ENCODE results near the gene EIF5. TPM values are rescaled to one million over a fixed set of nuclear protein-coding genes. Genes with fewer than 3 reads are reported as not detected.

Gene EIF5
- total and polyA plus RNA-seq, 2 of the 8 experiments (the other 6 are each of a cell fraction or from before 2014, with no cell fraction given) = 179 to 323 TPM

DNA sequence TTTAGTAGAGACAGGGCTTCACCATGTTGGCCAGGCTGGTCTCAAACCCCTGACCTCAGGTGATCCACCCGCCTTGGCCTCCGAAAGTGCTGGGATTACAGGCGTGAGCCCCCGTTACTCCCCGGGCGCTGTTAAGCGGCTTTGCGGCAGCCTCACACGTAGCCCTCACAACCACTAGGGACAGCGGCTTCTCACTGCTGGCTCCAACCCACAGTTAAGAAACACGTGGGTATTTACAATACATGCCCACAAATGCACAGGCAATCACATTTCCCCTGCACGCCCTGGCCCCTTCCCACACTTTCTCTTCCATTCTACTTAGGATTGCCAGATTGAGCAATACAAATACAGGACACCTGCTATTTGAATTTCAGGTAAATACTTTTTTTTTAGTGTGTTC lies 37.0 kb upstream of the EIF5 start:
- H3K27me3 ChIP-seq (replicated peaks in 1 of 4; ENCODE audit: control insufficient read depth in 3 of 4, extremely low read depth in 1 of 4, insufficient read depth in 3 of 4, low read length in 3 of 4) = no peaks in the 10 kb centered on the region

More for the DNA sequence above, 37.0 kb upstream of the EIF5 start:
- H4K8ac ChIP-seq (ENCODE audit: extremely low read depth, insufficient read depth, low read length) = no peak overlapping the region
- no peak overlapping the region for H2BK15ac ChIP-seq (ENCODE audit: low read length)
- no peak overlapping the region for H4K91ac ChIP-seq (replicated peaks; ENCODE audit: insufficient read length, low read length)
- no peaks in the 10 kb centered on the region for H3K9me3 ChIP-seq (ENCODE audit: insufficient read depth in 2 of 2, low read depth in 1 of 2, low read length in 1 of 2)
- no peaks in the 10 kb centered on the region for H3K79me1 ChIP-seq (ENCODE audit: low read depth, low read length)
- ChIA-PET POLR2A (ENCODE audit: partially characterized antibody) (interaction anchor here (4.3 kb wide), 1 partner anchor 38 kb away, joined by 22 read pairs; the partner anchor contains the start of gene EIF5), CTCF (ENCODE audit: partially characterized antibody) (interaction anchor here (1.0 to 7.8 kb wide), 3 partner anchors 15 to 194 kb away, joined by 3 to 128 read pairs (median 4); no protein-coding TSS in a partner anchor)
- H2AK5ac ChIP-seq (ENCODE audit: low read depth, low read length) = no peak overlapping the region
- H2BK12ac ChIP-seq (ENCODE audit: low read depth, low read length) = no peak overlapping the region
- H2BK5ac ChIP-seq (ENCODE audit: low read depth, low read length) = no peak overlapping the region
- no peaks in the 10 kb centered on the region for H3K79me2 ChIP-seq (ENCODE audit: control insufficient read depth in 1 of 2, insufficient read depth in 2 of 2, low read length in 2 of 2)
- H3K23ac ChIP-seq (ENCODE audit: insufficient read length) = no peak overlapping the region
- no peak overlapping the region for H3K9ac ChIP-seq (replicated peaks in 1 of 4; ENCODE audit: extremely low read depth in 1 of 4, low read depth in 3 of 4, low read length in 3 of 4)
- H3K56ac ChIP-seq (replicated peaks; ENCODE audit: insufficient read length, low read depth, low read length) = no peak overlapping the region
- H3K4me1 ChIP-seq (replicated peaks in 1 of 4; ENCODE audit: control insufficient read depth in 3 of 4, insufficient read depth in 4 of 4, low read length in 3 of 4) = no peaks in the 10 kb centered on the region
- WGBS, 2 experiments (ENCODE audit: extremely low coverage in 1 of 2, insufficient coverage in 1 of 2, insufficient read length in 1 of 2, insufficient replicate concordance in 2 of 2, low coverage in 1 of 2, low lambda C conversion rate in 2 of 2, missing lambda C conversion rate in 1 of 2) = 80% methylated on average over 12 of the region's 12 CpGs; no CpG with 5 or more reads in 1 of the 2 experiments
- no peak overlapping the region for H4K5ac ChIP-seq (ENCODE audit: insufficient read length, low read depth, low read length)
- H2BK120ac ChIP-seq (replicated peaks; ENCODE audit: low read depth, low read length) = no peak overlapping the region
- no peak for DNase-seq (ENCODE audit: low read depth in 1 of 2, low spot score in 2 of 2)
- H3K4me2 ChIP-seq (ENCODE audit: insufficient read depth in 1 of 2, low read depth in 2 of 2, low read length in 2 of 2) = no peak overlapping the region
- no peak overlapping the region for H3K27ac ChIP-seq (ENCODE audit: low read depth, low read length)
- H3K18ac ChIP-seq (ENCODE audit: extremely low read depth, low read length) = no peak overlapping the region
- no peak overlapping the region for H3K14ac ChIP-seq (ENCODE audit: insufficient read length)
- H3K36me3 ChIP-seq (ENCODE audit: control insufficient read depth in 2 of 4, insufficient read depth in 4 of 4, low read length in 3 of 4) = no peaks in the 10 kb centered on the region
- no peaks in the 10 kb centered on the region for H3K23me2 ChIP-seq (ENCODE audit: low read depth, low read length)
- no peak for FAIRE-seq
- H2AFZ ChIP-seq (ENCODE audit: low read length) = no peak overlapping the region
- H4K20me1 ChIP-seq (replicated peaks in 1 of 2; ENCODE audit: control insufficient read depth in 1 of 2, insufficient read depth in 2 of 2, low read length in 2 of 2) = no peaks in the 10 kb centered on the region
- no peak overlapping the region for H2BK20ac ChIP-seq (ENCODE audit: low read length)
- TF ChIP-seq RNF2 (IDR thresholded peaks at IDR 0.05; ENCODE audit: borderline replicate concordance, low read depth, low read length, missing control alignments, poor library complexity, severe bottlenecking) = no peak
- TF ChIP-seq RAD21 (IDR thresholded peaks at IDR 0.05 in 1 of 2, conservative IDR thresholded peaks at IDR 0.05 in 1 of 2; ENCODE audit: low read depth in 2 of 2, low read length in 2 of 2) = peak; percentile 18 to 43; a peak in 3 of 4 replicates
- TF ChIP-seq, protein P1, sequence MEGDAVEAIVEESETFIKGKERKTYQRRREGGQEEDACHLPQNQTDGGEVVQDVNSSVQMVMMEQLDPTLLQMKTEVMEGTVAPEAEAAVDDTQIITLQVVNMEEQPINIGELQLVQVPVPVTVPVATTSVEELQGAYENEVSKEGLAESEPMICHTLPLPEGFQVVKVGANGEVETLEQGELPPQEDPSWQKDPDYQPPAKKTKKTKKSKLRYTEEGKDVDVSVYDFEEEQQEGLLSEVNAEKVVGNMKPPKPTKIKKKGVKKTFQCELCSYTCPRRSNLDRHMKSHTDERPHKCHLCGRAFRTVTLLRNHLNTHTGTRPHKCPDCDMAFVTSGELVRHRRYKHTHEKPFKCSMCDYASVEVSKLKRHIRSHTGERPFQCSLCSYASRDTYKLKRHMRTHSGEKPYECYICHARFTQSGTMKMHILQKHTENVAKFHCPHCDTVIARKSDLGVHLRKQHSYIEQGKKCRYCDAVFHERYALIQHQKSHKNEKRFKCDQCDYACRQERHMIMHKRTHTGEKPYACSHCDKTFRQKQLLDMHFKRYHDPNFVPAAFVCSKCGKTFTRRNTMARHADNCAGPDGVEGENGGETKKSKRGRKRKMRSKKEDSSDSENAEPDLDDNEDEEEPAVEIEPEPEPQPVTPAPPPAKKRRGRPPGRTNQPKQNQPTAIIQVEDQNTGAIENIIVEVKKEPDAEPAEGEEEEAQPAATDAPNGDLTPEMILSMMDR (IDR thresholded peaks at IDR 0.05; ENCODE audit: control extremely low read depth in 1 of 3, insufficient read depth in 1 of 3, low read depth in 1 of 3, low read length in 3 of 3) = peak; percentile 30 to 64 (median 54)
- no peak overlapping the region for H3K4me3 ChIP-seq (ENCODE audit: extremely low read depth in 1 of 4, insufficient read depth in 2 of 4, low read depth in 3 of 4, low read length in 4 of 4)
- H3K4ac ChIP-seq (replicated peaks; ENCODE audit: insufficient read length, low read depth, low read length) = no peak overlapping the region
